Activated T-helper 9 cell treated with anti-CD3 and anti-CD28 coated beads, Interleukin-2, amount 50 U/mL, for 16 hours (primary cell): Measurements from ENCODE around the gene CYLC2.

Source experiments
- DNase-seq: peaks from one replicate; pipeline ENCODE4 v3.0.0-alpha.2; 2020; ENCODE audit warnings: low read depth

CYLC2 gene

GRCh38 chr9:102995033-102995432 lies at the start of gene CYLC2:
TSS of gene CYLC2 (plus strand) at chr9:102995333. CDS start at chr9:102995381, 48 bp downstream.
- no peak for DNase-seq

- no peak for DNase-seq
These were observed 44.8 kb upstream of the CYLC2 start for GRCh38 chr9:102950346-102950745.

- DNase-seq = no peak
These were observed 28.1 kb upstream of the CYLC2 start for GRCh38 chr9:102966999-102967398.

GRCh38 chr9:102967979-102968378 lies 27.2 kb upstream of the CYLC2 start:
- no peak for DNase-seq

GRCh38 chr9:102972780-102973179 lies 22.4 kb upstream of the CYLC2 start:
- no peak for DNase-seq

GRCh38 chr9:102974530-102974929 lies 20.6 kb upstream of the CYLC2 start:
- DNase-seq = no peak

- DNase-seq = no peak
These were observed 19.9 kb upstream of the CYLC2 start for GRCh38 chr9:102975251-102975650.

- no peak for DNase-seq
These were observed 9.8 kb upstream of the CYLC2 start for GRCh38 chr9:102985162-102985895.

- DNase-seq = no peak
These were observed 8.7 kb upstream of the CYLC2 start for GRCh38 chr9:102986425-102986824.

GRCh38 chr9:103003689-103004088 lies 8.6 kb downstream of the CYLC2 start:
- DNase-seq = no peak

GRCh38 chr9:103014242-103014641 lies 19.1 kb downstream of the CYLC2 start:
- no peak for DNase-seq

GRCh38 chr9:103025796-103026195 lies 30.7 kb downstream of the CYLC2 start:
- no peak for DNase-seq

GRCh38 chr9:103037508-103038477 lies 42.7 kb downstream of the CYLC2 start:
- DNase-seq = no peak

- DNase-seq = no peak
These were observed 46.8 kb downstream of the CYLC2 start for GRCh38 chr9:103041961-103042360.
